Stimulated activated CD4-positive, alpha-beta T cell treated with anti-CD3 and anti-CD28 coated beads, Interleukin-15, amount 100 ng/mL, for 48 hours (primary cell): Measurements from ENCODE around the gene FBRS.
"Not testable (repeated sequence)": the region's sequence is repeated elsewhere in the genome, so short reads cannot be mapped to it uniquely, and the experiment has no call there.

ENCODE experiments used
- DNase-seq, 2 donors: peaks; one replicate each; pipeline ENCODE4 v3.0.0-alpha.2; 2020; ENCODE audit warnings: low read depth in 2 of 2

FBRS gene

DNA sequence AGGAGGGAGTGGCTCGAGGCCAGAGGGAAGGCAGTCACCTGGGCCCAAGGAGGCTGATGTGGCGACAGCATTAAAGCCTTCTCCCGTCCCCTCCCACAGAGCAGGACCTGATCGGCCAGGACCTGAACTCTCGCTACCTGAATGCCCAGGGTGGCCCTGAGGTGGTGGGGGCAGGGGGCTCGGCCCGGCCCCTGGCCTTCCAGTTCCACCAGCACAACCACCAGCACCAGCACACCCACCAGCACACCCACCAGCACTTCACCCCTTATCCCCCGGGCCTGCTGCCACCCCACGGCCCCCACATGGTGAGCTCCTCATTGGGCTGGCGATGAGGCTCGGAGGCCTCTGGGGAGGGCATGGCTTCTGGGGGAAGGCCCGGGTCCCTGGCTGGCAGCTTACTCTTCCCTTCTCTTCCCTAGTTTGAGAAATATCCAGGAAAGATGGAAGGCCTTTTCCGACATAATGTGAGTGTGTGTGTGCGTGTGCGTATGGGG, 6.4 kb downstream of the FBRS start:
- no peak for DNase-seq

GRCh38 chr16:30665155-30665829, 7.1 kb downstream of the FBRS start:
- no peak for DNase-seq

GRCh38 chr16:30665830-30666190, 7.6 kb downstream of the FBRS start:
- no peak for DNase-seq

DNA sequence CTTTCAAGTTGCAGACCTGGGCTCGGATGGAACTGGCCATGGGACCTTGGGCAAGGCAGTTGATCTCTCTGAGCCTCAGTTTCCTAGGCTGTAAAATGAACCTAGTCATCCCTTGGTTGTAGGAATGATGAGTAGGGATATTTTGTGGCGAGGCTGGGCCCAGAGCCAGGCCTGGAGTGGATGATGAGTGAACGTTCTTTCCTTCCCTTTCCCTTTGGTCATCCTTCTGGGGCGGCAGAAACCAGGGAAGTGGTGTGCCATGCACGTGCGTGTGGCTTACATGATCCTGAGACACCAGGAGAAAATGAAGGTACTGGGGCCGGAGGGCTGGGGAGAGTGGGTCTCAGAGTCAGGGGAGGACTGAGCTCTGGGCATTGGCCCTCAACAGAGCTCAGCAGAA, 8.4 kb downstream of the FBRS start:
- no peak for DNase-seq

GRCh38 chr16:30667361-30667905, 9.2 kb downstream of the FBRS start:
- DNase-seq: no peak

- no peak for DNase-seq
Observed at GRCh38 chr16:30668393-30668792, 10.2 kb downstream of the FBRS start.

DNA sequence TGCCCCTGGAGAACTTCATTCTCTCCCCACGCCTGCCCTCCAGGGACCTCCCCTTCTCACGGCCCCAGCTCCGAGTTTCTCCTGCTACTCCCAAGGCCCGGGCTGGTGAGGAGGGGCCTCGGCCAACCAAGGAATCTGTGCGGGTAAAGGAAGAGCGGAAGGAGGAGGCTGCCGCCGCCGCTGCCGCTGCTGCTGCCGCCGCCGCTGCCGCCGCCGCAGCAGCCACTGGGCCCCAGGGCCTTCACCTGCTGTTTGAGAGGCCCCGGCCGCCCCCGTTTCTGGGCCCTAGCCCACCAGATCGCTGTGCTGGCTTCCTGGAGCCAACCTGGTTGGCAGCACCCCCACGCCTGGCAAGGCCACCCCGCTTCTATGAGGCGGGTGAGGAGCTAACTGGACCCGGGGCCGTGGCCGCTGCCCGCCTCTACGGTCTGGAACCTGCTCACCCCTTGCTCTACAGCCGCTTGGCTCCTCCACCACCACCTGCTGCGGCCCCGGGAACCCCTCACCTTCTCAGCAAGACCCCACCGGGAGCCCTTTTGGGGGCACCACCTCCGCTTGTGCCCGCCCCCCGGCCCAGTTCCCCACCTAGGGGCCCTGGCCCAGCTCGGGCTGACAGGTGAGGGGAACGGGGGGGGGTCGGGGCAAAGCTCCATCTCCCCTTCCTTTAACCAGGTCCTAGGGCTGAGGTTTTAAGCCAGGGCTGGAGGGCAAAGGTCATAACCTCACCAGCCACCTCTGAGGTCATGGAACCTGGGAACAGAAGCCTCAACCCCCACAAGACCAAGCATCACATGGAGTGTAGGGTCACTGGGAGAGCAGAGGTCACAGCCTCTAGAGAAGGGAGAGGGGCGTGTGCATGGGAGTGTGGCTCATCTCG, 11.0 kb downstream of the FBRS start:
- DNase-seq: no peak

DNA sequence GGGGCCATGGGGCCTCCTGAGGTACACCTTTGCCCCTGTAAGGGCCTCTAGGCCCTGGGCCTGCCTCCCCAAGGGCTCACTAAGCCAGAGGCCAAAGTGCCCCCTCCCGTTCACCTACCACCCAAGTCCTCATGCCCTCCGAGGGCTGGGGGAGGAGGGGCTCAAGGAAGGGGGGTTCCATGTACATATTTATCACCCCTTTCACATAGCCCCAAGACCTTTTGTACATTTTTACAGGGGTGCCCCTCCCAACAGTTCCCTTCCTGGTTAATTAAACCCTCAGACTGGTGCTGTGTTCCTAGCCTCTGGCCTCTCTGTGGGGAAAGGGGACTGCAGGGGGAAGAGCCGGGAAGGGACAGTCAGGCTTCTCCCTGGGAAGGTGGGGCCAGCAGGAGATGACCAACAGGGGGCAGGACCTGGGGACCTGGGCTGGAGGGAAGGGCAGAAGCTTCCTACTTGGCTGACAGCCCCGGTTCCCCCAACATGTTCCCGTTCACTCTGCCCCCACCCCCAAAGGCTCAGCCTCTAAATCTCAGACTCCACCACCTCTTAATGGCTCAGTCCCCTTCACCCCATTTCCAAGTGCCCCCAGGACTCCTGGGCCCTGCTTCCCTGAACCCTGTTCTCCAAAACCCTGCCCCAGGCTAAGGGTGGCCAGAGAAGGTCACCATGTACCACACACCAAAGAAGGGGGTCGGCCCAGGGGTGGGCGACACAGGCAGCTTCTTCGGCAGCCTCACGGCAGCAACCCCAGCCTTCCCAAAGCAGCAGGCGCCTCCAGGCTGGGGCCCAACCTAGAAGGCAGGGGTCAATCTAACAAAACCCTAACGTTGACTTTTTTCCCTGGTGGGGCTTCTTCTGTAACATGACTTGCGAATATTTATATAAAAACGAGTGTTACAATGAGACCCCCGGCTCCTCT, 11.9 kb downstream of the FBRS start:
- DNase-seq: no peak

DNA sequence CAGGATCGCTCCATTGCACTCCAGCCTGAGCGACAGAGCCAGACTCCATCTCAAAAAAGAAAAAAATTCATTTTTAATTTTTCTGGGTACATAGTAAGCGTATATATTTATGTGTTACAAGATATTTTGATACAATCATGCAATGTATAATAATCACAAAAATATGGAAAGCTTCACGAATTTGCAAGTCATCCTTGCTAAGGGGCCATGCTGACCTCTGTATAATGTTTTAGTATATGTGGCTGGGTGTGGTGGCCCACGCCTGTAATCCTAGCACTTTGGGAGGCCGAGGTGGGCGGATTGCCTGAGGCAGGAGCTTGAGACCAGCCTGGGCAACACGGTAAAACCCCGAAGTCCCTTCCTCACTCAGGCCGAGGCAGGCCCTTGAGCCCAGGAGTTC, 16.9 kb downstream of the FBRS start:
- no peak for DNase-seq

DNA sequence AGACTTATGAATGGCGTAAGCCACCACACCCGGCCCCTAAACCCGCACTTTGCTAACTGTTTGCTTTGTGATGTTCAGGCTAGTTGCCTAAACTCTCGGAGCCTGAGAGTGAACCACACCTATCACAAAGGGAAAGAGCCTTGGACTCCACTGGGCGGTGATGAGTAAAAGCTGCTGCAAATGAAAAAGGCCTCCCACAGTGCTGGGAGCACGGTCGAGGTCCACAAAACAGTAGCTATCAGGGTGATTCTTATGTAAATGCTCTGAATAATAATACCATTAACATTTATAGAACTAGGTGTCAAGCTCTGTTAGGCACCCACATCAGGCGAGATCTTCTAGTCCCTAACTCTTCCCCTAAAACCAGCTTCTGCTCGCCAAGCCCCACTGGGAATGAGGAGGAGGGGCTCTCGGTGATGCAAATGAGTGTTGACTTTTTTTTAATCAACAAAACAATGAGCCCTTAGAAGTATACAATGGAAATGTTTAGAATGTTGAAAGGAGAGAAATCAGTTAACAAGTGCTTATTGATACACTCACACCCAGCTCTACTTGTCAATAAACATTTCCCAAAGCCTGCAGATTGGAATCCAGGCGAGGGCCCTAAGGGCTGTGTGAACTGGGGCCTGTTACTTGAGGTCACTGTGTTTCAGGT, 19.8 kb downstream of the FBRS start:
- no peak for DNase-seq

DNA sequence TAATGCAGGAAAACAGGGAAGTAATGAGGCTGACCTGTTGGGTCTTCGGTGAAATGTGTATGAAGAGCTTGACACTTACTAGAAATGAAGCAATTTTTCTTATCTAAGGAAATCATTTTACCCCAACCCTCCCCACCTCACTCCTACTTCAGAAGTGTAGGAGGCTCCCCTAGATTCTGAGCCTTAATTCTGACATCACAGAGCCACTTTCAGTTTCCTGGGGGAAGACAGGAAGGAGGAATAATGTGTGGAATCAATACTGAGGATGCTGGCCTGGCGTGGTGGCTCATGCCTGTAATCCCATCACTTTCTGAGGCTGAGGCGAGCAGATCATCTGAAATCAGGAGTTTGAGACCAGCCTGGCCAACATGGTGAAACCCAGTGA, 20.3 kb downstream of the FBRS start:
- no peak for DNase-seq

- no peak for DNase-seq
Observed at GRCh38 chr16:30680326-30680725, 22.1 kb downstream of the FBRS start.

- no peak for DNase-seq
Observed at GRCh38 chr16:30688701-30689100, 30.5 kb downstream of the FBRS start.

DNA sequence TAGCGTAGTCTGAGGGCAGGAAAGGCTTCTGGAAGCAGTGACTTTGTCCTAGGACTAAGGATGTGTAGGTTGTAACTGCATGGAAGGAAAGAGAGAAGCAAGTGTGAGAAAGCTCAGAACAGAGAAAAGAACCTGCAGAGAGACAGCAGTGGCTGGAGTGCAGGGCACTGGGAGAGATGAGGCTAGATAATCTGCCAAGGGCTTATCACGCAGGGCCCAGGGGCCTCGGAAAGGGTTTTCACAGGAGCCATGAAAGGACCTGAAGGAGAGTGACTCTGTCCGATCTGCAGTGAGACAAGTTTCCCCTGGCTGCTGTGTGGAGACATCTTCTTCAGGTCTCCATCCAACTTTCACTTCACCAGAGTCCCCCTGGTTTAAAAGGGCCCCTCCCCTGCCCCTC, 33.7 kb downstream of the FBRS start:
- DNase-seq: no peak

GRCh38 chr16:30692396-30693064, 34.3 kb downstream of the FBRS start:
- DNase-seq: no peak

GRCh38 chr16:30694926-30695693, 36.9 kb downstream of the FBRS start:
- no peak for DNase-seq

DNA sequence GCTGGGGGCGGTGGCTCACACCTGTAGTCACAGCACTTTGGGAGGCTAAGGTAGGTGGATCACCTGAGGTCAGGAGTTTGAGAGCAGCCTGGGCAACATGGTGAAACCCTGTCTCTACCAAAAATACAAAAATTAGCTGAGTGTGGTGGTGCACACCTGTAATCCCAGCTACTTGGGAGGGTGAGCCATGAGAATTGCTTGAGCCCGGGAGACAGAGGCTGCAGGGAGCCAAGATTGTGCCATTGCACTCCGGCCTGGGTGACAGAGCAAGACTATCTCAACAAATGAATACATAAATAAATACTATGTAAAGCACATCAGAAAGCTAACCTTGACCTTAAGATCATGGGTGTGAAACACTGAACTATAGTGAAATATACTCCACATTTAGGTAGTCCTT, 38.4 kb downstream of the FBRS start:
- not testable (repeated sequence) for DNase-seq

GRCh38 chr16:30697264-30698138, 39.3 kb downstream of the FBRS start:
- DNase-seq: no peak
